Esophagus muscularis mucosa (tissue), 4 donors: Measurements from ENCODE around the gene LRP5. TPM values are rescaled to one million over a fixed set of nuclear protein-coding genes. Genes with fewer than 3 reads are reported as not detected.

Experiments used
- DNase-seq: peaks from one replicate; pipeline ENCODE4 v3.0.0-alpha.2; 2017; ENCODE audit errors: extremely low spot score
- H3K27ac ChIP-seq, 4 donors: fragments of 200-600 bp; sonication (generic); replicated peaks in 1 of 4; 1 replicate in 3 of 4; 2 replicates in 1 of 4; pipeline ENCODE4 v1.5.1; 2016 to 2019; ENCODE audit warnings: mild to moderate bottlenecking in 1 of 4
- H3K27me3 ChIP-seq, 4 donors: fragments of 200-600 bp; sonication (generic); one replicate each; pipeline versions ENCODE4 v1.5.1 to v1.6.0; 2016 to 2019
- H3K36me3 ChIP-seq, 4 donors: fragments of 200-600 bp; sonication (generic); one replicate each; pipeline ENCODE4 v1.5.1; 2016 to 2019
- H3K4me1 ChIP-seq, 4 donors: fragments of 200-600 bp; sonication (generic); one replicate each; pipeline ENCODE4 v1.5.1; 2016 to 2019
- H3K4me3 ChIP-seq, 4 donors: fragments of 200-600 bp; sonication (generic); 1 replicate in 2 of 4; 2 replicates in 2 of 4; pipeline ENCODE4 v1.5.1; 2016 to 2019; ENCODE audit warnings: mild to moderate bottlenecking in 4 of 4, moderate library complexity in 1 of 4
- H3K9me3 ChIP-seq, 4 donors: fragments of 200-600 bp; sonication (generic); 1 replicate in 3 of 4; 2 replicates in 1 of 4; pipeline ENCODE4 v1.5.1; 2016 to 2019
- CTCF ChIP-seq, 3 experiments: fragments of 200-600 bp in 2 of 3; fragments of 450-650 bp in 1 of 3; sonication (generic) in 2 of 3; IDR thresholded peaks; one replicate each; pipeline ENCODE4 v1.5.1; 2017 to 2019; ENCODE audit warnings: antibody characterized with exemption in 3 of 3, mild to moderate bottlenecking in 2 of 3, moderate library complexity in 1 of 3
- EP300 ChIP-seq: sonication (generic); formaldehyde crosslinking; IDR thresholded peaks from one replicate; pipeline ENCODE4 v1.6.1; 2017; ENCODE audit warnings: antibody characterized with exemption
- POLR2A ChIP-seq: fragments of 450-650 bp; IDR thresholded peaks from one replicate; pipeline ENCODE4 v1.6.1; 2017; ENCODE audit warnings: antibody characterized with exemption, moderate library complexity, mild to moderate bottlenecking, low read depth
- POLR2AphosphoS5 ChIP-seq, 2 donors: sonication (generic); formaldehyde crosslinking; IDR thresholded peaks; one replicate each; pipeline ENCODE4 v1.6.1; 2017; ENCODE audit warnings: antibody characterized with exemption in 2 of 2
- WGBS: methylation state at CpG from one replicate; pipeline ENCODE4 v1.1.5; 2018; 5-methylcytosine and 5-hydroxymethylcytosine counted together
- intact Hi-C: fragments of 100-400 bp; cut with DNase I; formaldehyde crosslinking; loops from one replicate; pipeline ENCODE4 v1.15.1; 2023
- total RNA-seq, 4 donors: library from RNA; depleted of rRNA; stranded (reverse); fragments of >200 nt; gene quantifications; one replicate each; pipeline versions ENCODE4 v1.1.0 to v1.2.1, GENCODE V29; 2016

The LRP5 gene
- total RNA-seq, 4 donors from 2014 or later, result 34.0 to 78.4 (median 56.2) TPM

GRCh38 chr11:68436162-68436888 is 123.9 kb downstream of the LRP5 start:
- peaks cover 24 to 31% (median 27%) of the 10 kb centered on the region in 4 donors for H3K4me1 ChIP-seq
- H3K27ac ChIP-seq, result peak overlapping the region in 1 of 4 donors; percentile 38
- WGBS, result 82% methylated on average over 11 of the region's 16 CpGs
- H3K4me3 ChIP-seq, result no peak overlapping the region
- no peaks in the 10 kb centered on the region for H3K9me3 ChIP-seq
- intact Hi-C loops, result no loop called here
- DNase-seq, result no peak
- TF ChIP-seq CTCF (IDR thresholded peaks at IDR 0.05) (no peak), EP300 (no peak), POLR2A (no peak), POLR2AphosphoS5 (IDR thresholded peaks at IDR 0.05) (no peak)
- peaks cover 31 to 99% (median 86%) of the 10 kb centered on the region in 4 donors for H3K36me3 ChIP-seq
- no peaks in the 10 kb centered on the region for H3K27me3 ChIP-seq

- Histone ChIP-seq H3K27me3 (no peaks in the 10 kb centered on the region), H3K4me3 (no peak overlapping the region), H3K9me3 (no peaks in the 10 kb centered on the region), H3K36me3 (peaks cover 35 to 99% (median 87%) of the 10 kb centered on the region in 4 donors), H3K4me1 (peaks cover 23 to 31% (median 26%) of the 10 kb centered on the region in 4 donors), H3K27ac (peak overlapping the region in 3 of 4 donors; percentile 24 to 41 (median 38))
- no peak for TF ChIP-seq EP300
- no peak for TF ChIP-seq CTCF (IDR thresholded peaks at IDR 0.05)
- TF ChIP-seq POLR2A, result no peak
- TF ChIP-seq POLR2AphosphoS5 (IDR thresholded peaks at IDR 0.05), result no peak
- WGBS, result 77% methylated on average over 29 of the region's 34 CpGs
- intact Hi-C loops, result no loop called here
- no peak for DNase-seq
These were observed 124.9 kb downstream of the LRP5 start for GRCh38 chr11:68436985-68437926.

- Histone ChIP-seq H3K4me3 (no peak overlapping the region), H3K27me3 (no peaks in the 10 kb centered on the region), H3K9me3 (no peaks in the 10 kb centered on the region), H3K27ac (peak overlapping the region in 2 of 4 donors; percentile 24 to 41), H3K36me3 (peaks cover 32 to 99% (median 90%) of the 10 kb centered on the region in 4 donors), H3K4me1 (peaks cover 15 to 31% (median 26%) of the 10 kb centered on the region in 4 donors)
- TF ChIP-seq POLR2AphosphoS5 (IDR thresholded peaks at IDR 0.05) (no peak), CTCF (IDR thresholded peaks at IDR 0.05) (no peak), EP300 (no peak), POLR2A (no peak)
- intact Hi-C loops, result no loop called here
- 90% methylated on average over 16 of the region's 34 CpGs for WGBS
- DNase-seq, result no peak
These were observed 125.7 kb downstream of the LRP5 start for GRCh38 chr11:68437927-68438657.

DNA sequence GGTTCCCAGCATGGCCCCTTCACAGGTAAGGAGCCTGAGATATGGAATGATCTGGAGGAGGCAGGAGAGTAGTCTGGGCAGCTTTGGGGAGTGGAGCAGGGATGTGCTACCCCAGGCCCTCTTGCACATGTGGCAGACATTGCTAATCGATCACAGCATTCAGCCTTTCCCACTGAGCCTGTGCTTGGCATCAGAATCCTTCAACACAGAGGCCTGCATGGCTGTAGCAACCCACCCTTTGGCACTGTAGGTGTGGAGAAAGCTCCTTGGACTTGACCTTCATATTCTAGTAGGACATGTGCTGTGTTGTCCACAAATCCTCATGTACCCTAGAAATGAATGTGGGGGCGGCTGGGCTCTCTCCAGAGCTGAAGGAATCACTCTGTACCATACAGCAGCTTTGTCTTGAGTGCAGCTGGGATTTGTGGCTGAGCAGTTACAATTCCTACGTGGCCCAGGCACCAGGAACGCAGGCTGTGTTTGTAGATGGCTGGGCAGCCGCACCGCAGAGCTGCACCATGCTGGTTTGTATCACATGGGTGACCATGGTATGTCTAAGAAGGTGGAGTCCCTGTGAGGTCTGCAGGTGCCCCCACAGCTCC is 126.4 kb downstream of the LRP5 start:
- no peak for TF ChIP-seq CTCF (IDR thresholded peaks at IDR 0.05)
- TF ChIP-seq POLR2A, result no peak
- TF ChIP-seq POLR2AphosphoS5 (IDR thresholded peaks at IDR 0.05), result no peak
- TF ChIP-seq EP300, result no peak
- H3K4me3 ChIP-seq, result no peak overlapping the region
- H3K27ac ChIP-seq, result peak overlapping the region in 3 of 4 donors; percentile 44 to 60 (median 45)
- peaks cover 26 to 92% (median 84%) of the 10 kb centered on the region in 4 donors for H3K36me3 ChIP-seq
- WGBS, result 96% methylated on average over 5 of the region's 6 CpGs
- H3K27me3 ChIP-seq, result no peaks in the 10 kb centered on the region
- intact Hi-C loops, result no loop called here
- no peak for DNase-seq
- H3K4me1 ChIP-seq, result peaks cover 14 to 31% (median 26%) of the 10 kb centered on the region in 4 donors
- no peaks in the 10 kb centered on the region for H3K9me3 ChIP-seq
